Measurements from ENCODE around the gene TENM4.

DNA sequence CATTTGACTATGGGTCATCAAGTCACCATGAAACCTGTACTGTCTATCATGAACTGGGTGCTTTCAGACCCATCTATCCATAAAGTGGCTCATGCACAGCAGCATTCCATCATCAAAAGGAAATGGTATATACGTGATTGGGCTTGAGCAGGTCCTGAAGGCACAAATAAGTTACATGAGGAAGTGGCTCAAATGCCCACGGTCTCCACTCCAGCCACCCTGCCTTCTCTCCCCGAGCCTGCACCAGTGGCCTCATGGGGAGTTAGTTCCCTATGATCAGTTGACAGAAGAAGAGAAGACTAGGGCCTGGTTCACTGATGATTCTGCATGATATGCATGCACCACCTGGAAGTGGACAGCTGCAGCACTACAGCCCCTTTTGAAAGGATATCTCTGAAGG lies 312.5 kb downstream of the TENM4 start:
- TF ChIP-seq FOXM1 (IDR thresholded peaks at IDR 0.05; ENCODE audit: borderline replicate concordance): no peak
- no peak for TF ChIP-seq SP1 (IDR thresholded peaks at IDR 0.05)
- no peak for TF ChIP-seq BHLHE40 (IDR thresholded peaks at IDR 0.05; ENCODE audit: borderline replicate concordance)
- TF ChIP-seq NFRKB (IDR thresholded peaks at IDR 0.05): no peak
- TF ChIP-seq ZNF384 (IDR thresholded peaks at IDR 0.05): no peak
- no peak for TF ChIP-seq HDGF (IDR thresholded peaks at IDR 0.05; ENCODE audit: borderline replicate concordance)

Data from HEK293T (cell line).